ENCODE results near the gene PRRC2C.
"Not testable (repeated sequence)": the region's sequence is repeated elsewhere in the genome, so short reads cannot be mapped to it uniquely, and the experiment has no call there.

- not testable (repeated sequence) for TF ChIP-seq POGZ (CRISPR knock-in tag; IDR thresholded peaks at IDR 0.05); CTCF (CRISPR knock-in tag; IDR thresholded peaks at IDR 0.05); CREB3 (CRISPR knock-in tag; IDR thresholded peaks at IDR 0.05); SMARCC2 (IDR thresholded peaks at IDR 0.05); SRSF4 (IDR thresholded peaks at IDR 0.05; ENCODE audit: low read depth, low read length, poor library complexity, severe bottlenecking); XRCC5 (optimal IDR thresholded peaks at IDR 0.05; ENCODE audit: low read length); HDAC1 (CRISPR knock-in tag; IDR thresholded peaks at IDR 0.05); CREB1 (IDR thresholded peaks at IDR 0.05); CREB1 (CRISPR knock-in tag; IDR thresholded peaks at IDR 0.05); REST (IDR thresholded peaks at IDR 0.05; ENCODE audit: borderline replicate concordance in 1 of 2, low read depth in 1 of 2, low read length in 2 of 2); ZNF142 (CRISPR knock-in tag; IDR thresholded peaks at IDR 0.05); SKI (IDR thresholded peaks at IDR 0.05; ENCODE audit: partially characterized antibody); ATF2 (CRISPR knock-in tag; IDR thresholded peaks at IDR 0.05); TEF (CRISPR knock-in tag; IDR thresholded peaks at IDR 0.05)
Observed at GRCh38 chr1:171603042-171603441, 117.7 kb downstream of the PRRC2C start.

Measured in HepG2 (cell line).